GM19438 (cell line): Measurements from ENCODE around the gene MTCH2.
"Not testable (repeated sequence)": the region's sequence is repeated elsewhere in the genome, so short reads cannot be mapped to it uniquely, and the experiment has no call there.

Experiments
- ATAC-seq: cut with Tn5 transposase; IDR thresholded peaks from one replicate; pipeline ENCODE4 v1.9.1; 2021; ENCODE audit warnings: low read depth; ENCODE audit not compliant: unreplicated experiment

Gene MTCH2

DNA sequence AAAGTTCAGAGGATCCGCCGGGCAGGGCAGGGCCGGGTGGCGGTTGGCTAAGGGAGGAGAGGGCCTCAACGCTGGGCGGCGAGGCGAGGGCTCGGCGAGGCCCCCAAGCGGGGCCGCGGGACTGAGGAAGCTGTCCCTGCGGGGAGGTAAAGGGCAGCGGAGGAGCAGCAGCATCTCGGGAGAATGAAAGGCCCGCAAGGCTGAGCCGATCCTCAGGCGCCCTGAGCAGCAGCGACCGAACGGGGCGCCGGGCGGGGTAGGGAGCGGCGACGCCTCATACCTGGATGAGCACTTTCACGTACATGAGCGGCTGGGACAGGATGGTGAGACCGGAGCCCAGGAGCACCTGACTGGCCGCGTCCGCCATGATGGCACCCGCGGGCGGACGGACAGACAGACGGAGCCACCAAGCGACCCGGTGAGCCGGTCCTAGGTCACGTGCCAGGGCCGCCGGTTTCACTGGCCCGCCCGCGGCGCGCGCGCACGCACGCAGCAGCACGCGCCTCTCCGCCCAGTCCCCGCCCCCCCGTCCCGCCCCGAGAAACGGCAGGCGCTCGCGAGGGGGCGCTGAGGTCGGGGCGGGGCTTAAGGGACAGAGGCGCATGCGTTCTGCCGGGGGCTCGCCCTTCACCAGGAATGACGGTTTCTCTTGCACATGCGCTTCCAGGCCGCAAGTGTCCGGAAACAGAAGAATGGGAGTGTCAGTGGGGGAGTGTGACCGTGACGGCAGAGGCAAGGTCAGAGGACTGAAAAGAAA is at the start of gene MTCH2:
Gene MTCH2, minus strand, starts transcription at position 461 of the 757 bp plus-strand sequence. Its CDS starts 94 bp downstream, at position 367.
- peak; percentile 90 for ATAC-seq

DNA sequence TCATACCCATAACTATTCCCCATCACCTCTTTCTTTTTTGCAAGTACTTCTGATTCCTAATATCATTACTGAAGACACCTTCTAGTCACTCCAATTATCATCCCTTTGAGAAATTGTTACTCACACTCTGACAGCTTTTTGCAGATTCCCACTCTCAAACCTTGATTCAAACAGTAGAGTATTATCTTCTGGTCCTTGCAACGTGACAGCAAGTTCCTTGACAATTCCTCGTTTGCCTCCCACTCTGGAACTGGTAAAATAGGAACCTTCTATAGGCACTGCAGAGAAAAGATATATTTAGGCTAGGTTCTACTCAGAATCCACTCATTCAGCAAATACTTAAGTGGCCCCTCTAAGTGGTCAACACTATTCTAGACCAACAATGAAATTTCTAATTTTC is 49.6 kb upstream of the MTCH2 start:
- ATAC-seq, result no peak

DNA sequence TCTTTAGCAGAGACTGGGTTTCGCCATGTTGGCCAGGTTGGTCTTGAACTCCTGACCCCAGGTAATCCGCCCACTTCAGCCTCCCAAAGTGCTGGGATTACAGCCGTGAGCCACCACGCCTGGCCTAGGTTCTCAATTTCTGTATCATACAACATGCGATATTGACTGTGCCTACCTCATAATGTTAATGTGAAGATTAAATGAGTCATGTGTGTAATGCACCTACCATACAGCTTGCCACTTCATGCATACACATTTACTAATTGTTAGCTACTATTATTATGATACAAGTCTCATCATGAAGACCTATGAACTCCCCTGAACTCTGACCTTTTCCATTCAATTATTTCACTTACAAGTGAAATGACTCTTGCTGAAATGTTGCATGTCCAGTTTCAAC is 47.1 kb upstream of the MTCH2 start:
- ATAC-seq, result no peak

DNA sequence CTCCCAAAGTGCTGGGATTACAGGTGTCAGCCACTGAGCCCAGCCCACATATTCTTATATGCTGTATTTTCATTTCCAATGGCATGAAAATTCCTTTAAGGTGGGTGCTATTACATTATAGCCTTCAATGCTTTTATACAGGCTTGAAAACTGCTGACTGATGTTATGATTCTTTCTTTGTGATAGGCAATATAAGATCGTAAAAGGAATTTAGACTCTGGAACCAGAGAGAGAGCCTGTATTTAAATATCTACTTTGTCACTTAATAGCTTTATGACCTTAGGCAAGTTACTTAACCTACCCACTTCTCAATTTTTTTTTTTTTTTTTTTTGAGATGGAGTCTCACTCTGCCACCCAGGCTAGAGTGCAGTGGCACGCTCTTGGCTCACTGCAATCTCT is 46.6 kb upstream of the MTCH2 start:
- ATAC-seq, result no peak

DNA sequence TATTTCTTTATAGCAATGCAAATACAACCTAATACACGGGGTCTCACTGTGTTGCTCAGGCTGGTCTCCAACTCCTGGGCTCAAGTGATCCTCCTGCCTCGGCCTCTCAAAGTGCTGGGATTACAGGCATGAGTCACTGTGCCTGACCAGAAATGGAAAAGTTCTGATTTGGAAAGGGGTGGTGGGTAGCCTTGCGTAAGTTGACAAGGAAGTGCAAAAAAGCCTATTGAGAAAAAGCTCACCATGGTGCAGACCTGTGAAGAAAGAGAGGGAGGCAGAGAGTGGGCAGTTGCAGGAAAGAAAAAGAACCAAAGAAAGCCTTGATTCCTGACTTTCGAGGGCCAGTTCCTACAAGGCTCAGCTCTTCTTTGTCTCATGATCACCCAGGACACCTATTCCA is 45.8 kb upstream of the MTCH2 start:
- ATAC-seq, result no peak

DNA sequence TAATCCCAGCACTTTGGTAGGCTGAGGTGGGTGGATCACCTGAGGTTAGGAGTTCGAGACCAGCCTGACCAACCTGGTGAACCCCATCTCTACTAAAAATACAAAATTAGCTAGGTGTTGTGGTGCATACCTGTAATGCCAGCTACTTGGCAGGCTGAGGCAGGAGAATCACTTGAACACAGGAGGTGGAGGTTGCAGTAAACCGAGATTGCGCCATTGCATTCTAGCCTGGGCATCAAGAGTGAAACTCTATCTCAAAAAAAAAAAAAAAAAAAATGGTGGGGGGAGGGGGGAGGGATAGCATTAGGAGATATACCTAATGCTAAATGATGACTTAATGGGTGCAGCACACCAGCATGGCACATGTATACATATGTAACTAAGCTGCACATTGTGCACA is 44.3 kb upstream of the MTCH2 start:
- ATAC-seq, result not testable (repeated sequence)

DNA sequence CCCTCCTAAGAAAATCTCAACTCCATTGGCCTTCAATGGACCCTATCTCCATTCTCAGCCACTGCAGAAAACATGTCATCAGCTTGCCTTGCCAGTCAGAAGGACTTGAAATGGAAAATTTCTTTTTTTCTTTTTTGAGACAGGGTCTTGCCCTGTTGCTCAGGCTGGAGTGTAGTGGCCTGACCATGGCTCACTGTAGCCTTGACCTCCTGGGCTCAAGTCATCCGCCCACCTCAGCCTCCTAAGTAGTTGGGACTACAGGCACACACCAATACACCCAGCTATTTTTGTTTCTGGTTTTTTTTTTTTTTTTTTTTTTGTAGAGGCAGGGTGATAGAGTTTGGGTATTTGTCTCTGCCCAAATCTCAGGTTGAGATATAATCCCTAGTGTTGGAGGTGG is 43.8 kb upstream of the MTCH2 start:
- no peak for ATAC-seq

DNA sequence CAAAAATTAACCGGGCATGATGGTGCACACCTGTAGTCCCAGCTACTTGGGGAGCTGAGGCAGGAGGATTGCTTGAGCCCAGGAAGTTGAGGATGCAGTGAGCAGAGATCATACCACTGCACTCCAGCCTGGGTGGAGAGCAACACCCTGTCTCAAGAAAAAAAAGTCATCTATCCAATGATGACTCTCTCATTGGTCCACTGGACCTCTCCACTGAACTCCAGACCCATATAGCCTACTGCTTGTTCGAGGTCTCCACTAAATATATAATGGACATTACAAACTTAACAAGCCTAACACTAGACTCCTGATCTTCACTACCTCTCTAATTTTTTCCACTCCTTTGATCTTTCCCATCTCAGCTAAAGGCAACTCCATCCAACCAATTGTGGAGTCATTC is 33.5 kb upstream of the MTCH2 start:
- no peak for ATAC-seq

DNA sequence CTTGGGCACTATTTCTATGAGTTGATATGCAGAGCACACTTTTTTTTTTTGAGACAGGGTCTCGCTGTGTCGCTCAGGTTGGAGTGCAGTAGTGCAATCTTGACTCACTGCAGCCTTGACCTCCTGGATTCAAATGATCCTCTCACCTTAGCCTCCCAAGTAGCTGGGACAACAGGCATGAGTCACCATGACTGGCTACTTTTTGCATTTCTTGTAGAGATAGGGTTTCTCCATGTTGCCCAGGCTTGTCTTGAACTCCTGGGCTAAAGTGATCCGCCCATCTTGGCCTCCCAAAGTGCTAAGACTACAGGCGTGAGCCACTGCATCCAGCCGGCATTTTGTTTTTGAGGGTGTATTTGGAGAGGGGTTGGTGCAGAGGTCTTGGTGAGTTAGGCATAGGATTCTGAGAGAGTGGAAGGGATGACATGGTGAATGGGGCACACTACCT is 29.9 kb upstream of the MTCH2 start:
- ATAC-seq, result no peak

DNA sequence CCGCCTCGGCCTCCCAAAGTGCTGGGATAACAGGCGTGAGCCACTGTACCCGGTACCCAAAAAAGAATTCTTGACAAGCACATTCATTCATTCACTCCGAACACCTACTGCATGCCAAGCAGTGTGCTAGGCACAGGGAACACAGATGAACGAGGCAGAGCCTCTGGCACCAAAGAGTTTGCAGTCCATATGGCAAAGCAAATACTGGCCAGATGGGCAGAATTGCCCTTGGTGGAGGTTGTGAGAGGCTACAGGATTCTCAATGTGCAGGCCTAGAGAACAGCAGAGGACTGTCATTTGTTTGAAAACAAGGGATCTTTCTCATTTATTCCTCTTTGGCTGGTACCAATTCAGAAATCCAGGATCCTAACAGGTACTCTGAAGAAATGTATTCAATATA is 27.5 kb upstream of the MTCH2 start:
- no peak for ATAC-seq

DNA sequence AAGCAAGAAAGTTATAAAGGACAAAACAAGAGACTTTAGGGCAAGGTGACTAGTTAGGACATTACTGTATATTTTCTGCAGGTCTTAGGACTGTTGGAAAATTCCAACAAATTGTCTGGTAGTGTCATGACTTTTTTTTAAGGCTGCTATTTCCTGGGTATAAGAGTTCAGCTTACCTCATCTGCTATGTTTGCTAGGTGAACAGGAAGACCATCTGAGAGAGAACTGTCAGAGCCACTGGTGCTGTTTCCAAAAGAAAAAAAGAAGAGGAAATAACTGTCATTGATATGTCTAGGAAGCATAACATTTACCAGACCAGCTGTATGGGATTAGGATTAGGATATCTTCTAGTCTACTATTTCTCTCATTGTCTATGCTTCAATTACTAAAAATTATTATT is 26.3 kb upstream of the MTCH2 start:
- ATAC-seq, result no peak

DNA sequence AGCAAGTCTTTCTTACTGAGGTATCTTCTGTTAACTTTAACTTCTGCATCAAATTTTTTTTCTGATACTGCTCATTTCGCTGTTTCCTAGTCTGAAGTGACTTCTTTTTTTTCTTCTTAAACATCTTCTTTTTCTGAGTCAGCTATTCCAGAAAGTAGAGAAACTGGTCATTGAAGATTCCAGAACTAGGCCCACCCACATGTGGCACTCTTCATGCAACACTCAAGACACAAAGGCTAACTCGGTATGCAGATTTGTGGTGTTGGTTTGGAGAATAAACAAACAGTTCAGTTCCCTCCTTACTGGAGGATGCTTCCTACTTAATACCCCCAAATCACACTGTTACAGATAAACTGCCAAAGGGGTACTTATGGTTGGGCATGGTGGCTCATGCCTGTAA is 25.2 kb upstream of the MTCH2 start:
- no peak for ATAC-seq

DNA sequence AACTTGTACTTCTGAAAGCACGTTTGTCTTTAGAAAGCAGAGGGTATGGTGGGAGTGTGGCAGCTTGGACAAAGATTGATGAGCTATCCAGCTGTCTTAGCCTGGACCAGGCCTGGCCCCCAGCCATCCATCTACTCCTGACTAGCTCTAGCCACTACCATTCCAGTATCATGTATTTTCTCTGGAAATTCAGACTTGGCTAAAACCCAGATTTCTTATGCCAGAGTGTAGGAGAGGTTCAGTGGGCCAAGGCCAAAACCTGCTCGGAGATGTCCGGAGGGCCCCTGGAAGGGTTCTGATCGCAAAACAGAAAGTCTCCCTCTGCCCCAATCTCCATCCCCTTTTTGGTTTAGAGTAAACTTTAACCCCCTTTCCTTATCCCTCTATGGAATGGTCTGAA is 24.8 kb upstream of the MTCH2 start:
- ATAC-seq, result no peak

DNA sequence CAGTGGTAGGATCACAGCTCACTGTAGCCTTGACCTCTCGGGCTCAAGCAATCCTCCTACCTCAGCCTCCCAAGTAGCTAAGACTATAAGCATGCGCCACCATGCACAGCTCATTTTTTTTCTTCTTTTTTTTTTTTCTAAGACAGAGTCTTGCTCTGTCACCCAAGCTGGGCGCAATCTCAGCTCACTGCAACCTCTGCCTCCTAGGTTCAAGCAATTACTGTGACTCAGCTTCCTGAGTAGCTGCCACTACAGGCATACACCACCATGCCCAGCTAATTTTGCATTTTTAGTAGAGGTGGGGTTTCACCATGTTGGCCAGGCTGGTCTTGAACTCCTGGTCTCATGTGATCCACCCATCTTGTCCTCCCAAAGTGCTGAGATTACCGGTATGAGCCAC is 22.6 kb upstream of the MTCH2 start:
- not testable (repeated sequence) for ATAC-seq

DNA sequence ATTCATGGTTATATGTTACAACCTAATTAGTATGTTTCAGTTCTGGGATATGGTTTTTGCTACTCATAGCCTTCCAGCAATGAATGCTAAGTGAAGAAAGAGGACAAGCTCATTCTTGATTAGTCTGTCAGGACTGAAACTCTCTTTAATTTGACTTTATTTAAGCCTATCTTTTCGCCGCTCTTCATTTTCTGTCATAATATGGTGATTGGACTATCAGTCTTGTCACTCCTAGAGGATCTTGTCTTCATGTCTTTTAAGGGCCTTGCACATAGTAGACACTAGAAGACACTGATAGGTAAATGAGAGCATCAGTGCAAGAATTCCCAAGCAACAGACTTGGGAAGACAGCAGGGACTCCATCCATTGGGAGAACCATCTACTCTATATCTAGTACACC is 18.9 kb upstream of the MTCH2 start:
- no peak for ATAC-seq

DNA sequence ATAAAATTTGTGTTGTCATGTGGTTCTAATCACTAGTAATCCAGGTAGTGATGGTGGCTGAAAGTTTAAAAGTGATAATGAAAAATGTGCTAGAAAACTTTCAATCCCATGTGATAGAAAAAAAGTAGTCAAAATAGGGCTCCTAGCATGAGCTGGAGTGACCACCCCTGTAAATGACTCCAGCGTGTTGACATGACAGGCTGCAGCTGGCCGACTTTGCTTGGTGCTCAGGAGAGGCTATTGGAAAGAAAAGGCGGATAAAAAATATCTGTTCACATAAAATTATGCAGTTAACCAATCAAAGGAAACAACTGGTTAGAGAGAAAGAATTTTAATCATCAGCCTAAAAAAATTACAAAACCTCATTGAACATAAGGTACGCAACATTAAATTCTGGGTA is 16.9 kb upstream of the MTCH2 start:
- ATAC-seq, result no peak

DNA sequence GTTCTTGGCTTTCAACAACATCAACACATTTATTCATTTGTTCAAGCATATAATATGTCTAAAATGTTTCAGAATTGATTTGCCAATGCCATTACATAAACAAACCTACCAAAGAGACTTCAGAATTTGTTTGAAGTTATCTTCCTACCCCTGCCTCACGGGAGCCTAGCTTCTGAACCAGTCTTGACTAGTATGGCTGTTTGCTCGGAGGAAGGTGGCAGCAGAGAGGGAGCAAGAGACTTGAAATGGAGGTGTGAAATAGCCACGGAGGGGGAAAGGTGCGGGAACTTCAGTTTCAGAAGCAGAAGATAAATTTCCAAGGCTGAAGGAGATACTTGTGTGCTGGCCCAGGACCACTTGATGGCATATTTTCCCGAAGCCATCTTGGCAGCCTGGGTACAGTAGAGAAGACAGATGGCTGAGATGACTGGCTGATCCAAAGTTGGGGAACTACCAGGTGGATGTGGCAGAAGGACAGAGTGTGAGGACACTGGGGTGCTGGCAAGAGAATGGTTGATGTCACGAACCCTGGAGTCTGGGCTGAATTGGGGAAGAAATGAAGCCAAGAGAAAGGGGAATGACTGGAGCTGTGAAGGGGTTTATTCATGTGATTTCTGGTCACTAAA is 14.0 kb upstream of the MTCH2 start:
- ATAC-seq, result no peak

DNA sequence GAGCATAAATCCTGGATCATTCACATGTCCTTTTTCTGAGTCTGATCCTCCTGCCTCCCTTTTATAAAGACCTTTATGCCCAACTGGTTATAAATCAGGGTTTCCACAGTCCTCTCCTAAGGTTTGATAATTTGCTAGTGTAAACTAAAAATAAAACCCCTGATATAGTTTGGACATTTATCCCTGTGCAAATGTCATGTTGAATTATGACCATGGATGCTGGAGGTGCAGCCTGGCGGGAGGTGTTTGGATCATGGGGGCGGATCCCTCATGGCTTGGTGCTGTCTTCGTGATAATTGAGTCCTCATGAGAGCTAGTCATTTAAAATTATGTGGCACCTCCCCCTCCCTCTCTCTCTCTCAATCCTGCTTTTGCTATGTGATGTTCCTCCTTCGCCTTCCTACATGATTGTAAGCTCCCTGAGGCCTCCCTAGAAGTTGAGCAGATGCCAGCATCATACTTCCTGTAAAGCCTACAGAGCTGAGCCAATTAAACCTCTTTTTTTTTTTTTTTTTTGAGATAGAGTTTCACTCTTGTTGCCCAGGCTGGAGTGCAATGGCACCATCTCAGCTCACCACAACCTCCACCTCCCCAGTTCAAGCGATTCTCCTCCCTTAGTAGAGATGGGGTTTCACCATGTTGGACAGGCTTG is 9.6 kb upstream of the MTCH2 start:
- no peak for ATAC-seq

DNA sequence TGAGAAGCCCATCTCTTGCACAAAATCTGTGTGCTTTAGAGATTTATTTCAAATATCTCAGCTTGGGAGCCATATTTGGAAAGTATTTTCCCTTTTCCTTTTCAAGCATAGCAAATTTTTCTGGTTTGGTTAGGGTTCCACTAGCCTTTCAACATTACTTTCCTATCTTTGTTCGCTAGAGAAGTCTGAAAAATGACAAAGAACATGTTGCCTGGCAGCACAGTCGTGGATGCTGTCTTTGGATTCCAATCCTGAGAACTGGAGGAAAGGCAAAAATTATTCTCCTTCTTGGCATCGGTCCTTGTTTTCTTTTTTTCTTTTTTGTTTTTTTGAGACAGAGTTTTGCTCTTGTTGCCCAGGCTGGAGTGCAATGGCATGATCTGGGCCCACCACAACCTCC is 6.9 kb upstream of the MTCH2 start:
- no peak for ATAC-seq

DNA sequence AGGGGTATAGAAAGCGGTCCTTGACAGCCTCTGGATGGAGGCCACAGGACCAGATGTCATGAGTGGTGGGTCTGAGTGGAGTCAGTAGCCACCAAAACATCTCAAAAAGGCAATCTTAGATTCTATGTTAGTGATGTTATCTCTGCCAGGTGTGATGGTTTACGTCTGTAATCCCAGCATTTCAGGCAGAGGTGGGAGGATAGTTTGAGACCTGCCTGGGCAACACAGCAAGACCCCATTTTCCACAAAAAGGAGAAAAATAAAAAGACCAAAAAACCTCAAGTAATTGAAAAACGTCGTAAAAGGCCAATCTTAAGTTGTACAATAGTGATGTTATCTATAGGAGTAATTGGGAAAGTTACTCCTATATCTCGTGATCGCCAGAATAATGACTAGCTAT is 3.7 kb upstream of the MTCH2 start:
- ATAC-seq, result no peak

DNA sequence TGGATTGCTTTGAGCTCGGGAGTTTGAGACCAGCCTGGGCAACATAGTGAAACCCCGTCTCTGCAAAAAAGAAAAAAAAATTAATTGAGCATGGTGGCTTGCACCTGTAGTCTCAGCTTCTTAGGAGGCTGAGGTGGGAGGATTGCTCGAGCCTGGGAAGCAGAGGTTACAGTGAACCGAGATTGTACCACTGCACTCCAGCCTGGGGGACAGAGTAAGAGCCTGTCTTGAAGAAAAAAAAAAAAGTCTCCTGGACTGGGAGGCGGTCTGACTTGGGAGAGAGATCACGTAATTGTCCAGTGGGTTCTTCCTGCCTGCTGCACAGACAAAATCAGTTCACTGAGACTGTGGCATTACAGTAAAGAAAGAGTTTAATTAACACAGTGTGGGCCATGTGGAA is 3.1 kb upstream of the MTCH2 start:
- ATAC-seq, result no peak

DNA sequence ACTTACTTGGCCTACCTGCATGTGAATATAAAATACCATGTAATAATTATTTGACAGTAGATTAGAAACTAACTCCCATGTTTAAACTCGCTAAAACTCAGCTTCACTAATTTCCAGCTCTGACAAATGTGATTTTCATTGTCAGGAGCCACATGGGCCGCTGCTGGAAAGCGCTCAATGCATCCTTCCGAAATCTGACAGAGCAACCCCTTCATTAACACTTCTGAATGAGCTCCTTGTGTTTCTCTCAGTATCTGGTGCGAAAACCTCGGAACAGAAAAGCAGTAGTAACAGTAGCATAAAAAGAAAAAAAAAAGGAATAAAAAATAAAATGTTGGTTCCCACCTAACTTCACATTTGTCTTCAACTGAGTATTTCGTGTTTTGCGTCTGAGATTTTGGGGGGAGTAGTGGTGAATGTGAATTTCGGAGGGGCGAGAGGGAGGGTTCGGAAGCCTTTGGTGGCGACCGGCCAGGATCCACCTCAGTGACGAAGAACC is 710 bp downstream of the MTCH2 start:
- no peak for ATAC-seq
